Endothelial cell of umbilical vein (primary cell): Measurements from ENCODE around the gene MTMR6. TPM values are rescaled to one million over a fixed set of nuclear protein-coding genes. Genes with fewer than 3 reads are reported as not detected.

Source experiments
- Bru-seq: library from RNA; stranded (reverse); fragments of 400-500 nt; gene quantifications from one replicate; lab custom pipeline; 2021; lab: Mats Ljungman, UMichigan
- BruChase-seq, 2 experiments: library from RNA; stranded (reverse); fragments of 400-500 nt; gene quantifications; one replicate each; lab custom pipeline; 2021; lab: Mats Ljungman, UMichigan
- BruUV-seq: library from RNA; stranded (reverse); fragments of 400-500 nt; replicated peaks from 2 replicates; lab custom pipeline; 2021; lab: Mats Ljungman, UMichigan
- CTCF ChIA-PET: fragments of 300-600, 350-600 bp; sonication (Branson Sonifier 250); formaldehyde crosslinking; loops from one replicate; lab custom pipeline; 2021; ENCODE audit warnings: antibody characterized with exemption, inconsistent platforms; lab: Charles Lee
- POLR2A ChIA-PET: fragments of 300-600, 350-600 bp; sonication (Branson Sonifier 250); formaldehyde crosslinking; loops from one replicate; lab custom pipeline; 2021; ENCODE audit warnings: antibody characterized with exemption, inconsistent platforms; lab: Charles Lee
- DNase-seq: peaks from one replicate; pipeline ENCODE4 v3.0.0-alpha.2; 2011; ENCODE audit warnings: low read depth, low spot score
- FAIRE-seq: peaks from 2 replicates; lab custom pipeline; 2011; peaks lifted over from hg19 to GRCh38; lab: Jason Lieb, UNC
- H2AFZ ChIP-seq: 2 replicates; pipeline ENCODE4 v1.6.0; 2012; ENCODE audit warnings: low read depth, low read length, control low read depth, inconsistent platforms
- H3K27ac ChIP-seq: 2 replicates; pipeline ENCODE4 v1.5.1; 2011; ENCODE audit warnings: low read depth, mild to moderate bottlenecking, control low read depth, low read length, moderate library complexity; ENCODE audit not compliant: insufficient read depth
- H3K27me3 ChIP-seq, 2 experiments: 2 replicates each; pipeline versions ENCODE4 v1.6.0 to v1.6.1; 2011; ENCODE audit warnings: low read length in 2 of 2, mixed read lengths in 1 of 2; ENCODE audit not compliant: control insufficient read depth in 2 of 2, insufficient read depth in 2 of 2
- H3K36me3 ChIP-seq, 2 experiments: 2 replicates in 1 of 2; 3 replicates in 1 of 2; pipeline ENCODE4 v1.5.1; 2011; ENCODE audit warnings: low read length in 2 of 2, mild to moderate bottlenecking in 1 of 2, moderate library complexity in 1 of 2; ENCODE audit not compliant: control insufficient read depth in 2 of 2, insufficient read depth in 2 of 2; ENCODE audit errors: extremely low read depth in 1 of 2
- H3K4me1 ChIP-seq: 3 replicates; pipeline ENCODE4 v1.5.1; 2011; ENCODE audit warnings: mild to moderate bottlenecking, low read length; ENCODE audit not compliant: control insufficient read depth, insufficient read depth; ENCODE audit errors: extremely low read depth
- H3K4me2 ChIP-seq: 2 replicates; pipeline ENCODE4 v1.6.1; 2011; ENCODE audit warnings: low read length, control low read depth, mixed read lengths; ENCODE audit not compliant: insufficient read depth
- H3K4me3 ChIP-seq, 3 experiments: fragments of 200-600 bp in 1 of 3; sonication (generic), shearing (Covaris generic) in 1 of 3; replicated peaks in 1 of 3; 2 replicates each; pipeline ENCODE4 v1.5.1; 2011 to 2016; ENCODE audit warnings: control low read depth in 3 of 3, low read length in 3 of 3, mild to moderate bottlenecking in 2 of 3, inconsistent platforms in 1 of 3, low read depth in 1 of 3, moderate library complexity in 1 of 3; ENCODE audit not compliant: insufficient read depth in 1 of 3
- H3K79me2 ChIP-seq: 2 replicates; pipeline ENCODE4 v1.6.0; 2012; ENCODE audit warnings: low read length, inconsistent platforms; ENCODE audit not compliant: control insufficient read depth, insufficient read depth
- H3K9ac ChIP-seq: replicated peaks from 2 replicates; pipeline ENCODE3; 2011; ENCODE audit warnings: low read length, control low read depth; ENCODE audit not compliant: insufficient read depth; ENCODE audit errors: extremely low read depth
- H3K9me1 ChIP-seq: replicated peaks from 3 replicates; pipeline ENCODE4 v1.6.0; 2011; ENCODE audit warnings: mild to moderate bottlenecking, low read length; ENCODE audit not compliant: control insufficient read depth, insufficient read depth; ENCODE audit errors: extremely low read depth
- H3K9me3 ChIP-seq: replicated peaks from 2 replicates; pipeline ENCODE4 v1.5.1; 2012; ENCODE audit warnings: low read length, inconsistent platforms; ENCODE audit not compliant: control insufficient read depth, insufficient read depth
- H4K20me1 ChIP-seq: replicated peaks from 2 replicates; pipeline ENCODE3; 2011; ENCODE audit warnings: mild to moderate bottlenecking, low read length; ENCODE audit not compliant: control insufficient read depth, insufficient read depth; ENCODE audit errors: extremely low read depth
- CTCF ChIP-seq, 2 donors: IDR thresholded peaks; 1 replicate in 1 of 2; 2 replicates in 1 of 2; pipeline ENCODE4 v1.5.1; 2011; ENCODE audit warnings: low read length in 2 of 2, mild to moderate bottlenecking in 2 of 2, moderate library complexity in 2 of 2, control low read depth in 1 of 2, inconsistent platforms in 1 of 2, low read depth in 1 of 2; ENCODE audit not compliant: insufficient read depth in 1 of 2; ENCODE audit errors: extremely low read depth in 1 of 2
- EZH2 ChIP-seq: IDR thresholded peaks from 2 replicates; pipeline ENCODE4 v1.6.1; 2012; ENCODE audit warnings: borderline replicate concordance, low read depth, mild to moderate bottlenecking, moderate library complexity, low read length, inconsistent platforms; ENCODE audit not compliant: severe bottlenecking
- FOS ChIP-seq: IDR thresholded peaks from 2 replicates; pipeline ENCODE4 v1.6.1; 2011; ENCODE audit warnings: mild to moderate bottlenecking, low read length, moderate library complexity, borderline replicate concordance; ENCODE audit not compliant: insufficient read depth
- GATA2 ChIP-seq: IDR thresholded peaks from 2 replicates; pipeline ENCODE4 v1.7.0; 2011; ENCODE audit warnings: low read depth, mild to moderate bottlenecking, moderate library complexity, mixed read lengths, low read length; ENCODE audit not compliant: insufficient read length, insufficient read depth
- JUN ChIP-seq: IDR thresholded peaks from 2 replicates; pipeline ENCODE4 v1.6.1; 2011; ENCODE audit warnings: borderline replicate concordance, low read depth; ENCODE audit not compliant: insufficient read length, insufficient read depth
- MAX ChIP-seq: IDR thresholded peaks from 2 replicates; pipeline ENCODE4 v1.6.1; 2011; ENCODE audit not compliant: insufficient read depth, insufficient read length
- MYC ChIP-seq: IDR thresholded peaks from one replicate; pipeline ENCODE4 v1.6.1; 2011; ENCODE audit warnings: mild to moderate bottlenecking, low read depth, low read length
- POLR2A ChIP-seq: IDR thresholded peaks from 2 replicates; pipeline ENCODE4 v1.6.1; 2012; ENCODE audit warnings: low read depth, mild to moderate bottlenecking, control low read depth, low read length
- POLR2AphosphoS5 ChIP-seq: IDR thresholded peaks from 2 replicates; pipeline ENCODE4 v1.6.1; 2012; ENCODE audit warnings: low read depth, mild to moderate bottlenecking, control low read depth, low read length, moderate library complexity; ENCODE audit not compliant: insufficient read depth
- dilution Hi-C: fragments of 300-500 bp; cut with MboI; formaldehyde crosslinking; loops from one replicate; pipeline ENCODE4 v1.15.0; 2019; ENCODE audit warnings: low sequenced_read_pairs; ENCODE audit not compliant: extremely low pct_ligation_motif_present
- intact Hi-C: fragments of 100-400 bp; cut with micrococcal nuclease; formaldehyde crosslinking; loops from one replicate; pipeline ENCODE4 v1.10.0; 2022
- long read RNA-seq: library from polyadenylated mRNA; stranded (forward); transcript quantifications from one replicate; pipeline ENCODE4 v2.0.0, GENCODE V29; 2021
- polyA minus RNA-seq, 3 experiments: library from RNA; depleted of rRNA, polyadenylated mRNA; stranded (reverse); fragments of >200 nt; gene quantifications; 1 replicate in 1 of 3; 2 replicates in 2 of 3; pipeline ENCODE4 v1.2.3, GENCODE V29; 2011
- polyA plus RNA-seq, 4 experiments: library from polyadenylated mRNA; depleted of rRNA in 3 of 4; stranded (reverse) in 3 of 4; unstranded in 1 of 4; fragments of >200 nt; gene quantifications; 2 replicates each; pipeline versions ENCODE4 v1.2.1 to v1.2.3, GENCODE V29; 2011 to 2012; ENCODE audit warnings: missing spikeins in 1 of 4
- total RNA-seq: library from RNA; stranded (reverse); gene quantifications from 2 replicates; pipeline ENCODE4 v1.2.3, GENCODE V29; 2021

Gene MTMR6
- total RNA-seq (20.9 and 21.7 TPM in 2 replicates), polyA plus RNA-seq (7.3 and 10.2 TPM in 2 replicates), polyA minus RNA-seq (12.2 and 12.5 TPM in 2 replicates), Bru-seq, nascent RNA (percentile 88 among the genes with signal in this experiment), BruChase-seq, experiment 1, labeled RNA remaining after a 6-hour chase (percentile 89 among the genes with signal in this experiment), BruChase-seq, experiment 2, labeled RNA remaining after a 2-hour chase (percentile 88 among the genes with signal in this experiment)
- polyA plus RNA-seq (2011; cell fraction: cytosol; rRNA removed): 10.1 and 10.3 TPM in 2 replicates
- 8.9 and 13.2 TPM in 2 replicates for polyA plus RNA-seq (2011; cell fraction: nucleus; rRNA removed)
- polyA plus RNA-seq (2012): 16.4 and 22.2 TPM in 2 replicates
- 8.2 TPM for polyA minus RNA-seq (2011; cell fraction: cytosol; rRNA and poly(A)+ RNA removed)
- 11.2 and 15.6 TPM in 2 replicates for polyA minus RNA-seq (2011; cell fraction: nucleus; rRNA and poly(A)+ RNA removed)
- long read RNA-seq, full-length matches to known transcripts: 56 of 69 reads
- long read RNA-seq, partial matches to known transcripts: 5 of 69 reads
- long read RNA-seq, other reads (novel, unspliced or antisense): 8 of 69 reads

- peaks cover 21 to 26% of the 10 kb centered on the region in 2 experiments for H3K27me3 ChIP-seq
- H3K9me3 ChIP-seq: no peaks in the 10 kb centered on the region
- dilution Hi-C loops: no loop called here
- H3K36me3 ChIP-seq: no peaks in the 10 kb centered on the region
- peak; percentile 67 for FAIRE-seq
- BruUV-seq: no TSS peak
- peak within 1 kb of the TSS; percentile 86 for H2AFZ ChIP-seq
- peak within 1 kb of the TSS; percentile 94 for H3K9ac ChIP-seq
- H3K79me2 ChIP-seq: peaks cover 48% of the 10 kb centered on the region
- H3K9me1 ChIP-seq: no peaks in the 10 kb centered on the region
- ChIA-PET CTCF (interaction anchor here (0.7 to 2.5 kb wide), 16 partner anchors 9 to 46 kb away, joined by 3 to 18 read pairs (median 4); partner anchors contain the start of gene NUP58), POLR2A (no interaction called here)
- H4K20me1 ChIP-seq: no peaks in the 10 kb centered on the region
- TF ChIP-seq FOS: no peak
- no peak for TF ChIP-seq JUN
- peak; percentile 64 for TF ChIP-seq POLR2AphosphoS5
- TF ChIP-seq EZH2: no peak
- peak; percentile 100 for TF ChIP-seq CTCF (IDR thresholded peaks at IDR 0.05; ENCODE audit: extremely low read depth in 1 of 2, insufficient read depth in 1 of 2, low read depth in 1 of 2, low read length in 2 of 2)
- no peak for TF ChIP-seq GATA2
- TF ChIP-seq POLR2A: peak; percentile 45
- TF ChIP-seq MYC: no peak
- no peak for TF ChIP-seq MAX
- intact Hi-C loops: loop anchor here (1.0 to 5.0 kb wide), 3 partner anchors 14 to 55 kb away; partner anchors contain the start of gene NUP58
- H3K4me2 ChIP-seq: peak within 1 kb of the TSS; percentile 92
- peak within 1 kb of the TSS; percentile 92 for H3K27ac ChIP-seq
- DNase-seq: peak; percentile 95
- H3K4me3 ChIP-seq: peak within 1 kb of the TSS; percentile 88 to 91 (median 89)
- peaks cover 11% of the 10 kb centered on the region for H3K4me1 ChIP-seq
Measured at GRCh38 chr13:25286969-25287961, at the start of gene MTMR6. Gene MTMR6, minus strand, starts transcription at chr13:25287488. Its CDS starts 241 bp downstream, at chr13:25287247.
